HepG2 (cell line): ENCODE measurements around the gene ITGA6. TPM values are rescaled to one million over a fixed set of nuclear protein-coding genes. Genes with fewer than 3 reads are reported as not detected.

ENCODE experiments used
- ATF7 ChIP-seq, 2 experiments: fragments of 450-650 bp in 1 of 2; sonication (generic) in 1 of 2; formaldehyde crosslinking in 1 of 2; IDR thresholded peaks; 2 replicates each; pipeline versions ENCODE4 v1.4.0 to v1.6.1; 2016 to 2020; ENCODE audit warnings: antibody characterized with exemption in 1 of 2, mild to moderate bottlenecking in 1 of 2, missing genetic modification reagents in 1 of 2
- ERF ChIP-seq: IDR thresholded peaks from 2 replicates; pipeline ENCODE4 v1.6.1; 2018; ENCODE audit warnings: missing biosample characterization, missing genetic modification reagents
- FOXC1 ChIP-seq: sonication (generic); formaldehyde crosslinking; IDR thresholded peaks from 2 replicates; pipeline ENCODE4 v1.8.0; 2022; ENCODE audit warnings: mild to moderate bottlenecking, missing genetic modification reagents, borderline replicate concordance
- GLMP ChIP-seq: sonication (generic); formaldehyde crosslinking; IDR thresholded peaks from 2 replicates; pipeline ENCODE4 v1.9.0; 2021; ENCODE audit warnings: missing genetic modification reagents, mild to moderate bottlenecking, borderline replicate concordance
- HMGXB3 ChIP-seq: sonication (generic); formaldehyde crosslinking; IDR thresholded peaks from 2 replicates; pipeline ENCODE4 v1.4.0; 2020; ENCODE audit warnings: missing genetic modification reagents, borderline replicate concordance
- HNRNPUL1 ChIP-seq: fragments of 200-400 bp; formaldehyde crosslinking; IDR thresholded peaks from 2 replicates; pipeline ENCODE4 v1.6.1; 2017; ENCODE audit warnings: low read depth, mild to moderate bottlenecking, low read length, moderate library complexity
- KMT2B ChIP-seq: IDR thresholded peaks from 2 replicates; pipeline ENCODE4 v1.6.1; 2016; ENCODE audit warnings: missing genetic modification reagents, missing compliant biosample characterization
- POLR2AphosphoS2 ChIP-seq: IDR thresholded peaks from 2 replicates; pipeline ENCODE4 v1.6.1; 2011; ENCODE audit warnings: low read depth, low read length, improper control_type of control experiment
- PREB ChIP-seq: sonication (generic); formaldehyde crosslinking; IDR thresholded peaks from 2 replicates; pipeline ENCODE4 v1.4.0; 2020; ENCODE audit warnings: missing genetic modification reagents
- SRSF1 ChIP-seq: fragments of 200-400 bp; formaldehyde crosslinking; optimal IDR thresholded peaks from 2 replicates; pipeline ENCODE3; 2017; ENCODE audit warnings: mild to moderate bottlenecking, low read depth, low read length, moderate library complexity
- TBX2 ChIP-seq: sonication (generic); formaldehyde crosslinking; IDR thresholded peaks from 2 replicates; pipeline ENCODE4 v1.5.0; 2020; ENCODE audit warnings: missing genetic modification reagents, mild to moderate bottlenecking, borderline replicate concordance
- XRCC5 ChIP-seq: fragments of 200-400 bp; formaldehyde crosslinking; optimal IDR thresholded peaks from 2 replicates; pipeline ENCODE3; 2017; ENCODE audit warnings: mild to moderate bottlenecking, low read length
- ZBTB20 ChIP-seq: sonication (generic); formaldehyde crosslinking; IDR thresholded peaks from 2 replicates; pipeline ENCODE4 v1.8.1; 2023; ENCODE audit warnings: missing genetic modification reagents, low read depth, mild to moderate bottlenecking, borderline replicate concordance
- ZNF3 ChIP-seq: IDR thresholded peaks from 2 replicates; pipeline ENCODE4 v1.7.0; 2017; ENCODE audit warnings: inconsistent platforms
- ZNF441 ChIP-seq: sonication (generic); formaldehyde crosslinking; IDR thresholded peaks from 2 replicates; pipeline ENCODE4 v1.7.0; 2021; ENCODE audit warnings: missing genetic modification reagents, borderline replicate concordance
- ZNF512B ChIP-seq: sonication (generic); formaldehyde crosslinking; IDR thresholded peaks from 2 replicates; pipeline ENCODE4 v1.5.1; 2020; ENCODE audit warnings: missing genetic modification reagents, mild to moderate bottlenecking, borderline replicate concordance
- ZNF883 ChIP-seq: sonication (generic); formaldehyde crosslinking; IDR thresholded peaks from 2 replicates; pipeline ENCODE4 v1.5.1; 2020; ENCODE audit warnings: mild to moderate bottlenecking, missing genetic modification reagents; ENCODE audit errors: not compliant biosample characterization
- polyA plus RNA-seq, 8 experiments: library from polyadenylated mRNA; depleted of rRNA in 3 of 8; stranded (reverse) in 7 of 8; unstranded in 1 of 8; fragments of >200 nt; fragmentation: Illumina TruSeq in 4 of 8; extraction: Trizol in 4 of 8; gene quantifications; 2 replicates each; pipeline versions ENCODE4 v1.2.1 to v1.2.3, GENCODE V29; 2011 to 2016; ENCODE audit warnings: low read depth in 4 of 8, missing spikeins in 1 of 8, mixed read lengths in 1 of 8; ENCODE audit not compliant: insufficient read depth in 1 of 8
- total RNA-seq, 5 experiments: library from RNA; depleted of rRNA; stranded (reverse); fragments of >200 nt; fragmentation: Illumina TruSeq; extraction: Trizol; gene quantifications; 2 replicates each; pipeline ENCODE4 v1.2.3, GENCODE V29; 2016; ENCODE audit warnings: low read depth in 1 of 5

Gene ITGA6
- total and polyA plus RNA-seq, 2 of the 13 experiments (the other 11 are each of a cell fraction or from before 2014, with no cell fraction given): 24.0 to 92.5 TPM

GRCh38 chr2:172427256-172427989 is at the start of gene ITGA6 (continued):
- no peak for TF ChIP-seq PREB (CRISPR knock-in tag)
- no peak for TF ChIP-seq POLR2AphosphoS2
- TF ChIP-seq HNRNPUL1: no peak
- TF ChIP-seq ZNF441 (CRISPR knock-in tag): 0 out of 2 replicates have a peak, but pooled peaks have one; percentile 26
- peak; percentile 46 for TF ChIP-seq SRSF1
- TF ChIP-seq ZNF883 (CRISPR knock-in tag): no peak
- TF ChIP-seq TBX2 (CRISPR knock-in tag): peak; percentile 80
- no peak for TF ChIP-seq ZNF512B (CRISPR knock-in tag)
- TF ChIP-seq KMT2B (CRISPR knock-in tag): no peak
- no peak for TF ChIP-seq ZNF3
- no peak for TF ChIP-seq GLMP (CRISPR knock-in tag)
- no peak for TF ChIP-seq ZBTB20 (CRISPR knock-in tag)
- TF ChIP-seq ERF (CRISPR knock-in tag): peak; percentile 84
- TF ChIP-seq ATF7 (IDR thresholded peaks at IDR 0.05): no peak
- no peak for TF ChIP-seq ATF7 (CRISPR knock-in tag; IDR thresholded peaks at IDR 0.05)
- no peak for TF ChIP-seq HMGXB3 (CRISPR knock-in tag)
- TF ChIP-seq XRCC5: peak; percentile 30
- TF ChIP-seq FOXC1 (CRISPR knock-in tag): peak; percentile 40
